DOHH2 (cell line): ENCODE data around the gene RAE1.

Experiments
- EZH2phosphoT487 ChIP-seq: fragments of 200-600 bp; sonication (generic); IDR thresholded peaks from 2 replicates; pipeline ENCODE4 v1.6.1; 2017; ENCODE audit warnings: borderline replicate concordance, mild to moderate bottlenecking, antibody characterized with exemption, low read length, moderate library complexity, mixed read lengths
- TF ChIP-seq, protein P1 (sequence below): fragments of 200-600 bp; sonication (generic); IDR thresholded peaks from one replicate; pipeline ENCODE4 v1.5.1; 2014; ENCODE audit warnings: antibody characterized with exemption, mild to moderate bottlenecking, low read depth, low read length; ENCODE audit not compliant: poor library complexity, severe bottlenecking

DNA sequence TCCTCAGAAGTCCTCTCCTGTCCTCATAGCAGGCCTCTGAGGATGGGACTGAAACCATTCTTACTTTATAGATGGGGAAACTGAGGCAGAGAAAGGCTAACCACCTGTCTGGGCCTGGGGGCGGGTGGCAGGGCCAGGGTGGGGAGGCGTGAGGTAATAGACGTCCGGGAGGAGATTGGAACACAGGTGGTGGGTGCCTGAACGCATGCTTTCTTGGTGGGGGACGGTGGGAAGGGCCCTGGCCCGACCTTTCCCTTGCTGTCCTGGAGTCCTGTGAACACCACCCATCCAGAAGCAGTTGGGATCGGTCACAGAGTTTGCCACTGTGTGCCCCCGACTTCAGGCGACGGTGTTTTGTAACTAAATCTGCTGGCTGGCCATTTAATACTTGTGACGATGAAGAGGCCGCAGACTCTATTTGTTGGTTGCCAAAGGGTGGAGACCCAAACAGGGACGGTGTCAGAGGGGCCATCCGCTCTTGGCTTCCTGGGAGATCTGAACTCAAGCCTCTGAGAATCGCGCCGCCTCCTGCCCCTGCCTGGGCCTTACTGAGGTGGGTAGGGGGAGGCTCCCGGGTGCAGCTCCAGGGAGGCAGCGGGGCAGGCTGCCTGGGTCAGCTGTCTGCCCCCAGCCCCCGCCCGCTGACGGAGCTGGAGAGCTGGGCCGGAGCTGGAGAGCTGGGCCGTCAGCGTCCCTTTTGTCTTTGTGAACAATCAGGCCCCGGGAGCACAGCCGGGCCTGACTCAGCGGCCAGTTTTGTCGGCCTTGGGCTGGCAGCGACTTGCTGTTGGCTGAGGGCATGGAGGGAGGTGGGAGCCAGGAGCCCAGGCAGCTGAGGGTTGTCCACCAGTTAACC is 44.3 kb downstream of the RAE1 start:
- TF ChIP-seq EZH2phosphoT487, result no peak
- TF ChIP-seq, protein P1, sequence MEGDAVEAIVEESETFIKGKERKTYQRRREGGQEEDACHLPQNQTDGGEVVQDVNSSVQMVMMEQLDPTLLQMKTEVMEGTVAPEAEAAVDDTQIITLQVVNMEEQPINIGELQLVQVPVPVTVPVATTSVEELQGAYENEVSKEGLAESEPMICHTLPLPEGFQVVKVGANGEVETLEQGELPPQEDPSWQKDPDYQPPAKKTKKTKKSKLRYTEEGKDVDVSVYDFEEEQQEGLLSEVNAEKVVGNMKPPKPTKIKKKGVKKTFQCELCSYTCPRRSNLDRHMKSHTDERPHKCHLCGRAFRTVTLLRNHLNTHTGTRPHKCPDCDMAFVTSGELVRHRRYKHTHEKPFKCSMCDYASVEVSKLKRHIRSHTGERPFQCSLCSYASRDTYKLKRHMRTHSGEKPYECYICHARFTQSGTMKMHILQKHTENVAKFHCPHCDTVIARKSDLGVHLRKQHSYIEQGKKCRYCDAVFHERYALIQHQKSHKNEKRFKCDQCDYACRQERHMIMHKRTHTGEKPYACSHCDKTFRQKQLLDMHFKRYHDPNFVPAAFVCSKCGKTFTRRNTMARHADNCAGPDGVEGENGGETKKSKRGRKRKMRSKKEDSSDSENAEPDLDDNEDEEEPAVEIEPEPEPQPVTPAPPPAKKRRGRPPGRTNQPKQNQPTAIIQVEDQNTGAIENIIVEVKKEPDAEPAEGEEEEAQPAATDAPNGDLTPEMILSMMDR, result no peak
